Measurements from ENCODE around the gene ABHD4. TPM values are rescaled to one million over a fixed set of nuclear protein-coding genes. Genes with fewer than 3 reads are reported as not detected.

Gene ABHD4
- total and polyA plus RNA-seq, 10 of the 15 experiments (the other 5 are each of a cell fraction or from before 2014, with no cell fraction given), result 5.4 to 28.7 (median 10.8) TPM

DNA sequence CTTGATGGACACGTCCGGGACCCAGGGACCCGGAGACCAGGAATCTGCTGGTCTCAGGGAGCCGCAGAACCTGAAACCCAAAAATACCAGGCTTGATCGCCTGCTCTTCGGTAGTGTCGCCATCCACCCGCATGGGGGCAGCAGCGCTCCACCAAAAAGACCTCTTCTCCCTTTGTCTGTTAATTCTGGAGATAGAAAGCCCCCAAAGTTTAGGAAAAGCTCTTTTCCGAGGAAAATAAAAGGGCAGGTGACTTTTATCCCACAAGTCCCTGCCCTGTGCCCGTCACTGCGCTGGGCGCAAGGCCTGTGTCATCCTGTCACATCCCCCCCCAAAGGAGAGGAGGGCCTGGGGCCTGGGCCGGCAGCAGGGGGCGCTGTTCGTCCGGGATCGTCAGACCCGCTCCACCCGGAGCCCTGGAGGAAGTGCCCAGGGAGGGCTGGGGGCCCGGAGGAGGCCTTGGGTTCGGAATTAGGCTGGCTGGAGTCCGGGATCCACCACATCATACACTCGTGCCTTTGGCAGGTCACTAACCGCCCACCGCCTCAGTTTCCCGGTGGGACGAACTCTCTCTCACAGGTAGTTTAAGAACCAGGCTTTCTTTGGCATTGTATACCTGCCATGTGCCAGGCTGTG lies 41.0 kb upstream of the ABHD4 start (continued):
- TF ChIP-seq, protein P1, sequence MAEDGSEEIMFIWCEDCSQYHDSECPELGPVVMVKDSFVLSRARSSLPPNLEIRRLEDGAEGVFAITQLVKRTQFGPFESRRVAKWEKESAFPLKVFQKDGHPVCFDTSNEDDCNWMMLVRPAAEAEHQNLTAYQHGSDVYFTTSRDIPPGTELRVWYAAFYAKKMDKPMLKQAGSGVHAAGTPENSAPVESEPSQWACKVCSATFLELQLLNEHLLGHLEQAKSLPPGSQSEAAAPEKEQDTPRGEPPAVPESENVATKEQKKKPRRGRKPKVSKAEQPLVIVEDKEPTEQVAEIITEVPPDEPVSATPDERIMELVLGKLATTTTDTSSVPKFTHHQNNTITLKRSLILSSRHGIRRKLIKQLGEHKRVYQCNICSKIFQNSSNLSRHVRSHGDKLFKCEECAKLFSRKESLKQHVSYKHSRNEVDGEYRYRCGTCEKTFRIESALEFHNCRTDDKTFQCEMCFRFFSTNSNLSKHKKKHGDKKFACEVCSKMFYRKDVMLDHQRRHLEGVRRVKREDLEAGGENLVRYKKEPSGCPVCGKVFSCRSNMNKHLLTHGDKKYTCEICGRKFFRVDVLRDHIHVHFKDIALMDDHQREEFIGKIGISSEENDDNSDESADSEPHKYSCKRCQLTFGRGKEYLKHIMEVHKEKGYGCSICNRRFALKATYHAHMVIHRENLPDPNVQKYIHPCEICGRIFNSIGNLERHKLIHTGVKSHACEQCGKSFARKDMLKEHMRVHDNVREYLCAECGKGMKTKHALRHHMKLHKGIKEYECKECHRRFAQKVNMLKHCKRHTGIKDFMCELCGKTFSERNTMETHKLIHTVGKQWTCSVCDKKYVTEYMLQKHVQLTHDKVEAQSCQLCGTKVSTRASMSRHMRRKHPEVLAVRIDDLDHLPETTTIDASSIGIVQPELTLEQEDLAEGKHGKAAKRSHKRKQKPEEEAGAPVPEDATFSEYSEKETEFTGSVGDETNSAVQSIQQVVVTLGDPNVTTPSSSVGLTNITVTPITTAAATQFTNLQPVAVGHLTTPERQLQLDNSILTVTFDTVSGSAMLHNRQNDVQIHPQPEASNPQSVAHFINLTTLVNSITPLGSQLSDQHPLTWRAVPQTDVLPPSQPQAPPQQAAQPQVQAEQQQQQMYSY (CRISPR knock-in tag; IDR thresholded peaks at IDR 0.05), result no peak
- TF ChIP-seq NR2C2 (IDR thresholded peaks at IDR 0.05; ENCODE audit: borderline replicate concordance, control insufficient read depth, insufficient read length, low read depth) (no peak), MEF2B (IDR thresholded peaks at IDR 0.05; ENCODE audit: partially characterized antibody, poor library complexity, severe bottlenecking) (no peak), TCF12 (IDR thresholded peaks at IDR 0.05; ENCODE audit: low read depth, low read length) (peak; percentile 53; the same call in 1 of the 2 replicates), BHLHE40 (IDR thresholded peaks at IDR 0.05; ENCODE audit: borderline replicate concordance in 1 of 2, low read depth in 2 of 2, low read length in 1 of 2) (peak; percentile 44 to 54; a peak in 2 of 4 replicates), SP1 (IDR thresholded peaks at IDR 0.05; ENCODE audit: low read depth, low read length) (peak; percentile 31), CREM (IDR thresholded peaks at IDR 0.05; ENCODE audit: low read depth) (no peak), RAD51 (IDR thresholded peaks at IDR 0.05) (no peak), NR2C1 (IDR thresholded peaks at IDR 0.05) (no peak), ATF7 (IDR thresholded peaks at IDR 0.05; ENCODE audit: low read depth) (no peak), NBN (IDR thresholded peaks at IDR 0.05) (peak; percentile 21), TARDBP (IDR thresholded peaks at IDR 0.05; ENCODE audit: borderline replicate concordance) (peak; percentile 59; the same call in 1 of the 2 replicates), POLR2AphosphoS5 (IDR thresholded peaks at IDR 0.05; ENCODE audit: low read length) (peak; percentile 28; the same call in 1 of the 2 replicates), MYB (IDR thresholded peaks at IDR 0.05; ENCODE audit: borderline replicate concordance, low read depth, low read length) (no peak)
- TF ChIP-seq, protein P2, sequence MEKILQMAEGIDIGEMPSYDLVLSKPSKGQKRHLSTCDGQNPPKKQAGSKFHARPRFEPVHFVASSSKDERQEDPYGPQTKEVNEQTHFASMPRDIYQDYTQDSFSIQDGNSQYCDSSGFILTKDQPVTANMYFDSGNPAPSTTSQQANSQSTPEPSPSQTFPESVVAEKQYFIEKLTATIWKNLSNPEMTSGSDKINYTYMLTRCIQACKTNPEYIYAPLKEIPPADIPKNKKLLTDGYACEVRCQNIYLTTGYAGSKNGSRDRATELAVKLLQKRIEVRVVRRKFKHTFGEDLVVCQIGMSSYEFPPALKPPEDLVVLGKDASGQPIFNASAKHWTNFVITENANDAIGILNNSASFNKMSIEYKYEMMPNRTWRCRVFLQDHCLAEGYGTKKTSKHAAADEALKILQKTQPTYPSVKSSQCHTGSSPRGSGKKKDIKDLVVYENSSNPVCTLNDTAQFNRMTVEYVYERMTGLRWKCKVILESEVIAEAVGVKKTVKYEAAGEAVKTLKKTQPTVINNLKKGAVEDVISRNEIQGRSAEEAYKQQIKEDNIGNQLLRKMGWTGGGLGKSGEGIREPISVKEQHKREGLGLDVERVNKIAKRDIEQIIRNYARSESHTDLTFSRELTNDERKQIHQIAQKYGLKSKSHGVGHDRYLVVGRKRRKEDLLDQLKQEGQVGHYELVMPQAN (conservative IDR thresholded peaks at IDR 0.05), result 0 out of 2 replicates have a peak, but pooled peaks have one; percentile 47
- TF ChIP-seq, protein P3, sequence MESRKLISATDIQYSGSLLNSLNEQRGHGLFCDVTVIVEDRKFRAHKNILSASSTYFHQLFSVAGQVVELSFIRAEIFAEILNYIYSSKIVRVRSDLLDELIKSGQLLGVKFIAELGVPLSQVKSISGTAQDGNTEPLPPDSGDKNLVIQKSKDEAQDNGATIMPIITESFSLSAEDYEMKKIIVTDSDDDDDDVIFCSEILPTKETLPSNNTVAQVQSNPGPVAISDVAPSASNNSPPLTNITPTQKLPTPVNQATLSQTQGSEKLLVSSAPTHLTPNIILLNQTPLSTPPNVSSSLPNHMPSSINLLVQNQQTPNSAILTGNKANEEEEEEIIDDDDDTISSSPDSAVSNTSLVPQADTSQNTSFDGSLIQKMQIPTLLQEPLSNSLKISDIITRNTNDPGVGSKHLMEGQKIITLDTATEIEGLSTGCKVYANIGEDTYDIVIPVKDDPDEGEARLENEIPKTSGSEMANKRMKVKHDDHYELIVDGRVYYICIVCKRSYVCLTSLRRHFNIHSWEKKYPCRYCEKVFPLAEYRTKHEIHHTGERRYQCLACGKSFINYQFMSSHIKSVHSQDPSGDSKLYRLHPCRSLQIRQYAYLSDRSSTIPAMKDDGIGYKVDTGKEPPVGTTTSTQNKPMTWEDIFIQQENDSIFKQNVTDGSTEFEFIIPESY (IDR thresholded peaks at IDR 0.05), result no peak
- TF ChIP-seq, protein P4, sequence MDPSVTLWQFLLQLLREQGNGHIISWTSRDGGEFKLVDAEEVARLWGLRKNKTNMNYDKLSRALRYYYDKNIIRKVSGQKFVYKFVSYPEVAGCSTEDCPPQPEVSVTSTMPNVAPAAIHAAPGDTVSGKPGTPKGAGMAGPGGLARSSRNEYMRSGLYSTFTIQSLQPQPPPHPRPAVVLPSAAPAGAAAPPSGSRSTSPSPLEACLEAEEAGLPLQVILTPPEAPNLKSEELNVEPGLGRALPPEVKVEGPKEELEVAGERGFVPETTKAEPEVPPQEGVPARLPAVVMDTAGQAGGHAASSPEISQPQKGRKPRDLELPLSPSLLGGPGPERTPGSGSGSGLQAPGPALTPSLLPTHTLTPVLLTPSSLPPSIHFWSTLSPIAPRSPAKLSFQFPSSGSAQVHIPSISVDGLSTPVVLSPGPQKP (IDR thresholded peaks at IDR 0.05; ENCODE audit: low read depth, low read length), result 0 out of 2 replicates have a peak, but pooled peaks have one; percentile 19
